Neural progenitor cell (in vitro differentiated cells): ENCODE results near the gene FKBP6. TPM values are rescaled to one million over a fixed set of nuclear protein-coding genes. Genes with fewer than 3 reads are reported as not detected.

Experiments
- DNase-seq: peaks from one replicate; pipeline ENCODE4 v3.0.0-alpha.2; 2016; ENCODE audit warnings: low spot score
- H2AFZ ChIP-seq: fragments of 200-600 bp; sonication (generic); replicated peaks from 2 replicates; pipeline ENCODE4 v1.6.1; 2016; ENCODE audit warnings: antibody characterized with exemption
- H3F3A ChIP-seq: fragments of 200-600 bp; sonication (generic); 2 replicates; pipeline ENCODE4 v1.6.1; 2016; ENCODE audit warnings: antibody characterized with exemption, low read depth
- H3K27ac ChIP-seq: fragments of 200-600 bp; sonication (generic); 2 replicates; pipeline ENCODE4 v1.5.1; 2016; ENCODE audit warnings: mild to moderate bottlenecking
- H3K27me3 ChIP-seq: fragments of 200-600 bp; sonication (generic); 2 replicates; pipeline ENCODE4 v1.6.1; 2016; ENCODE audit warnings: mild to moderate bottlenecking, moderate library complexity
- H3K36me3 ChIP-seq: fragments of 200-600 bp; sonication (generic); 2 replicates; pipeline ENCODE4 v1.5.1; 2016
- H3K4me1 ChIP-seq: fragments of 200-600 bp; sonication (generic); 2 replicates; pipeline ENCODE4 v1.6.1; 2016; ENCODE audit warnings: mixed run types
- H3K4me2 ChIP-seq: fragments of 200-600 bp; sonication (generic); 2 replicates; pipeline ENCODE4 v1.6.1; 2016
- H3K4me3 ChIP-seq: fragments of 200-600 bp; sonication (generic); 2 replicates; pipeline ENCODE4 v1.5.1; 2016
- H3K79me2 ChIP-seq: fragments of 200-600 bp; sonication (generic); 2 replicates; pipeline ENCODE4 v1.6.1; 2016; ENCODE audit warnings: low read depth
- H3K9ac ChIP-seq: fragments of 200-600 bp; sonication (generic); 2 replicates; pipeline ENCODE4 v1.6.1; 2016
- H3K9me3 ChIP-seq: fragments of 200-600 bp; sonication (generic); 2 replicates; pipeline ENCODE4 v1.5.1; 2016; ENCODE audit warnings: low read depth
- H4K20me1 ChIP-seq: fragments of 200-600 bp; sonication (generic); 2 replicates; pipeline ENCODE4 v1.6.1; 2016; ENCODE audit warnings: low read depth
- H3K27ac Mint-ChIP-seq: 3 replicates; pipeline ENCODE4 v1.8.0; 2021; ENCODE audit warnings: mixed read lengths
- H3K27me3 Mint-ChIP-seq: 2 replicates; pipeline ENCODE4 v1.8.0; 2022; ENCODE audit warnings: low read depth, mild to moderate bottlenecking, inconsistent platforms, moderate library complexity, mixed read lengths; ENCODE audit not compliant: insufficient read depth
- H3K36me3 Mint-ChIP-seq: 3 replicates; pipeline ENCODE4 v1.8.0; 2021; ENCODE audit warnings: mixed read lengths
- H3K4me1 Mint-ChIP-seq: 3 replicates; pipeline ENCODE4 v1.8.0; 2021; ENCODE audit warnings: mixed read lengths
- H3K4me3 Mint-ChIP-seq: 3 replicates; pipeline ENCODE4 v1.8.0; 2021; ENCODE audit warnings: mild to moderate bottlenecking, moderate library complexity, mixed read lengths
- H3K9me3 Mint-ChIP-seq: 3 replicates; pipeline ENCODE4 v1.8.0; 2020; ENCODE audit warnings: mixed read lengths
- CTCF ChIP-seq: fragments of 200-600 bp; sonication (generic); IDR thresholded peaks from 2 replicates; pipeline ENCODE4 v1.5.1; 2017; ENCODE audit warnings: antibody characterized with exemption, mild to moderate bottlenecking
- EZH2 ChIP-seq: fragments of 200-600 bp; sonication (generic); IDR thresholded peaks from 2 replicates; pipeline ENCODE4 v1.6.1; 2017; ENCODE audit warnings: antibody characterized with exemption, mild to moderate bottlenecking, moderate library complexity
- EZH2phosphoT487 ChIP-seq: fragments of 200-600 bp; sonication (generic); IDR thresholded peaks from 2 replicates; pipeline ENCODE4 v1.6.1; 2017; ENCODE audit warnings: antibody characterized with exemption
- total RNA-seq: library from RNA; depleted of rRNA; stranded (reverse); fragments of >200 nt; gene quantifications from 2 replicates; pipeline ENCODE4 v1.2.3, GENCODE V29; 2015; ENCODE audit warnings: low replicate concordance

FKBP6 gene
- total RNA-seq, 1 donor from 2014 or later = not detected

DNA sequence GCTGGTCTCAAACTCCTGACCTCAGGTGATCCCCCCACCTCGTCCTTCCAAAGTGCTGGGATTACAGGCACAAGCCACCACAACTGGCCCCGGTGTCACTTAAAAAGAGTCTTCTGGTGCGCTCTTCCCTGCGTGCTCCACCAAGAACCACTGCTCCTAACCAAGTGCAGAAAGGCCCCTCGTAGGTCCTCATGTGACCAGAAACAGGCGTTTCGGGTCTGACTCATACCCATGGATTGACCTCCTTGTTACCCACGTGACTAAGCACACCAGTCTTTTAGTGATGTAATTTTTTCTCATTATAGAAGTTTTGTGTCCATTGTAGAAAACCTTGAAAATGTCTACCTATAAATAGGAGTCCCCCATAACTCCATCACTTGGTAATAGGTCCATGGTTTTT lies 13.9 kb downstream of the FKBP6 start:
- Histone ChIP-seq H3K9ac (no peak overlapping the region), H3K4me1 (peaks cover 14% of the 10 kb centered on the region), H2AFZ (peak overlapping the region; percentile 89), H3K27ac (no peak overlapping the region), H3F3A (no peaks in the 10 kb centered on the region), H4K20me1 (no peaks in the 10 kb centered on the region), H3K79me2 (no peaks in the 10 kb centered on the region), H3K36me3 (no peaks in the 10 kb centered on the region), H3K27me3 (no peaks in the 10 kb centered on the region), H3K4me2 (no peak overlapping the region), H3K4me3 (no peak overlapping the region), H3K9me3 (no peaks in the 10 kb centered on the region)
- Mint-ChIP-seq H3K27me3 (peaks cover 11% of the 10 kb centered on the region), H3K9me3 (no peaks in the 10 kb centered on the region), H3K4me3 (no peak overlapping the region), H3K27ac (peak overlapping the region; percentile 70), H3K36me3 (no peaks in the 10 kb centered on the region), H3K4me1 (peaks cover 26% of the 10 kb centered on the region)
- TF ChIP-seq EZH2 (no peak), CTCF (no peak)
- DNase-seq = no peak

GRCh38 chr7:73342645-73343044 lies 14.7 kb downstream of the FKBP6 start:
- Mint-ChIP-seq H3K36me3 (no peaks in the 10 kb centered on the region), H3K4me1 (peaks cover 26% of the 10 kb centered on the region), H3K27ac (peak overlapping the region; percentile 14), H3K27me3 (peaks cover 10% of the 10 kb centered on the region), H3K4me3 (peak overlapping the region; percentile 4), H3K9me3 (no peaks in the 10 kb centered on the region)
- peak; percentile 68 for TF ChIP-seq CTCF
- TF ChIP-seq EZH2phosphoT487 = no peak
- TF ChIP-seq EZH2 = no peak
- H3K36me3 ChIP-seq = no peaks in the 10 kb centered on the region
- no peaks in the 10 kb centered on the region for H3K79me2 ChIP-seq
- H3K4me2 ChIP-seq = no peak overlapping the region
- no peaks in the 10 kb centered on the region for H3F3A ChIP-seq
- H3K27ac ChIP-seq = no peak overlapping the region
- H3K27me3 ChIP-seq = no peaks in the 10 kb centered on the region
- peaks cover 14% of the 10 kb centered on the region for H3K4me1 ChIP-seq
- no peak overlapping the region for H3K9ac ChIP-seq
- H3K4me3 ChIP-seq = no peak overlapping the region
- peak; percentile 71 for DNase-seq
- no peaks in the 10 kb centered on the region for H4K20me1 ChIP-seq
- H2AFZ ChIP-seq = peak overlapping the region; percentile 89
- H3K9me3 ChIP-seq = no peaks in the 10 kb centered on the region

DNA sequence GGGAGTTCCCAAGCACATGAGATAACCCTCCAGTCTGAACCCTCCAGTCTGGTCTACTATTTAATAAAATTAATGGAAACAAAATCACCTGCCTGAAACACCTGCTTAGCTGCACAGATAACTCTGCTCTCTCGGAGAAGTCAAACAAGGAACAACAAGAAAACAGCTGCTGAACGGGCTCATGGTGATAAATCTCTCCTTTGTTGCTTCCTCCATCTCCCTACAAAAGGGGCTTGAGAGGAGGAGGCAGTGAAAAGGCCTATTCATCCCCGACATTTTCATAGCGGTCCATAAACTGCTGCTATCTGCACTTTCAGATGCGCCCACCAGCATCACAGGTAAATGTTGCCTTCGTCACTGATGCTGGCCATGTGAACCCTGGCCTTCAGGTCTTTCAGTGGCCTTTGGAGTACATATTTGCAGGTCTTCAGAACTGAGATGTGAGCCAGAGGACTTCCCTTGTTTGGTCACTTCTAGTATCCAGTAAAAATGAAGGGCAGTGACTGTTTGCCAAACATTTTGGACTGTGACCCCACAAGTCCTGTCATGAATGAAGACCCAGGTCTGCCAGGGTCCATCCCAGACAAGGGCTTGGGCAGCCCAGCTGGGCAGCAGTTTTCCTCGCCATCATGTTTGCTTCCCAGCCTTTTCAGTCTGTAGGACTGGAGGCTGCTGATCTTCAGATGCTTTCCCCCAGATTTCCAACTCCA lies 15.9 kb downstream of the FKBP6 start:
- H3F3A ChIP-seq = no peaks in the 10 kb centered on the region
- H3K4me3 Mint-ChIP-seq = no peak overlapping the region
- H3K36me3 Mint-ChIP-seq = no peaks in the 10 kb centered on the region
- H3K27ac ChIP-seq = no peak overlapping the region
- no peaks in the 10 kb centered on the region for H4K20me1 ChIP-seq
- no peak overlapping the region for H3K9ac ChIP-seq
- peaks cover 14% of the 10 kb centered on the region for H3K4me1 ChIP-seq
- peaks cover 10% of the 10 kb centered on the region for H3K27me3 Mint-ChIP-seq
- H2AFZ ChIP-seq = peak overlapping the region; percentile 37
- no peak overlapping the region for H3K4me2 ChIP-seq
- H3K4me1 Mint-ChIP-seq = peaks cover 26% of the 10 kb centered on the region
- H3K4me3 ChIP-seq = no peak overlapping the region
- DNase-seq = peak; percentile 27
- no peaks in the 10 kb centered on the region for H3K27me3 ChIP-seq
- no peaks in the 10 kb centered on the region for H3K9me3 Mint-ChIP-seq
- no peak for TF ChIP-seq CTCF
- H3K36me3 ChIP-seq = no peaks in the 10 kb centered on the region
- H3K9me3 ChIP-seq = no peaks in the 10 kb centered on the region
- no peaks in the 10 kb centered on the region for H3K79me2 ChIP-seq
- peak overlapping the region; percentile 10 for H3K27ac Mint-ChIP-seq
